ENCODE measurements around the gene FBF1.
"Not testable (repeated sequence)": the region's sequence is repeated elsewhere in the genome, so short reads cannot be mapped to it uniquely, and the experiment has no call there.

FBF1 gene

DNA sequence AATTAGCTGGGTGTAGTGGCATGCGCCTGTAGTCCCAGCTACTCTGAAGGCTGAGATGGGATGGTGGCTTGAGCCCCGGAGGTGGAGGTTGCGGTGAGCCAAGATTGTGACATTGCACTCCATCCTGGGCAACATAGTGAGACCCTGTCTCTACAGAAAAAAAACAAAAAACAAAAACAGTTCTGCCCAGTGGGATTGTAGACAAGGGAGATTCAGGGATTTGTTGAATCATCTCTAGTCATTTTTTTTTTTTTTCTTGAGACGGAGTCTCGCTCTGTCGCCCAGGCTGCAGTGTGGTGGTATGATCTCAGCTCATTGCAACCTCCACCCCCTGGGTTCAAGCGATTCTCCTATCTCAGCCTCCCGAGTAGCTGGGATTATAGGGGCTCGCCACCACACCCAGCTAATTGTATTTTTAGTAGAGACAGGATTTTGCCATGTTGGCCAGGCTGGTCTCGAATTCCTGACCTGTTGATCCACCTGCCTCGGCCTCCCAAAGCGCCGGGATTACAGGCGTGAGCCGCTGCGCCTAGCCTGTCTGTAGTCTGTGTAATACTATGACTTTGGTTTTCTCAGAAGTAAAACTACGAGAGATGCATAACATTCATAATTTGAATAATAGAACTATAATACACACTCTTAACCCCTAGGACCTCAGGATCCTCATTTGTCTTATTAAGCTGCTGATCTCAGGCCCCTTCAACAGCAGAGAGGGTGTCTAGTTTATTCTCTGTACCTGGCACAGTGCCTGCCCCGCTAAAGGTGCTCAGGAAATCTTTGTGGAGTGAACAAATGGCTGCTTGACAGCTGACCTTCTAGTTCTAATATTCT is 39.6 kb upstream of the FBF1 start:
- H3K4me3 ChIP-seq (ENCODE audit: low read depth, low read length), result peak overlapping the region; percentile 90

DNA sequence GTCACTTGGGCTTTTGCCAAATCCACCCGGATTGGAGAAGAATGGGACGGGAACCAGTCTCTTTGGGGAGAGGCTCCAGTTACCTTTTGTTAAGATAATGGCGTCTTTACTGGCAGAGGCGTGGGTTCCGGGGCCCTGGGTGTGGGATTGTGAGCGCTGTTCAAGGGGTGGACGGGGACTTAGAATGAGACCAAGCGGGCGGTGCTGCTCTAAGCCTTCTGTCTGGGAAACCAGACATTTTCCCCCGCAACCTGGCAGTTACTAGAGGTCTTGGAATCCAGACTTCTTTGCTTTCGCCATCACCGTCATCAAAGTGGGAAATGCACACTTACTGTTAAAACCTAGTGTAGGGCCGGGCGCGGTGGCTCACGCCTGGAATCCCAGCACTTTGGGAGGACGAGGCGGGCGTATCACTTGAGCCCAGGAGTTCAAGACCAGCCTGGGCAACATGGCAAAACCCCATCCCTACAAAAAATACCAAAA is 38.9 kb upstream of the FBF1 start:
- H3K4me3 ChIP-seq (ENCODE audit: low read depth, low read length), result peak overlapping the region; percentile 90
- TF ChIP-seq, protein P1, sequence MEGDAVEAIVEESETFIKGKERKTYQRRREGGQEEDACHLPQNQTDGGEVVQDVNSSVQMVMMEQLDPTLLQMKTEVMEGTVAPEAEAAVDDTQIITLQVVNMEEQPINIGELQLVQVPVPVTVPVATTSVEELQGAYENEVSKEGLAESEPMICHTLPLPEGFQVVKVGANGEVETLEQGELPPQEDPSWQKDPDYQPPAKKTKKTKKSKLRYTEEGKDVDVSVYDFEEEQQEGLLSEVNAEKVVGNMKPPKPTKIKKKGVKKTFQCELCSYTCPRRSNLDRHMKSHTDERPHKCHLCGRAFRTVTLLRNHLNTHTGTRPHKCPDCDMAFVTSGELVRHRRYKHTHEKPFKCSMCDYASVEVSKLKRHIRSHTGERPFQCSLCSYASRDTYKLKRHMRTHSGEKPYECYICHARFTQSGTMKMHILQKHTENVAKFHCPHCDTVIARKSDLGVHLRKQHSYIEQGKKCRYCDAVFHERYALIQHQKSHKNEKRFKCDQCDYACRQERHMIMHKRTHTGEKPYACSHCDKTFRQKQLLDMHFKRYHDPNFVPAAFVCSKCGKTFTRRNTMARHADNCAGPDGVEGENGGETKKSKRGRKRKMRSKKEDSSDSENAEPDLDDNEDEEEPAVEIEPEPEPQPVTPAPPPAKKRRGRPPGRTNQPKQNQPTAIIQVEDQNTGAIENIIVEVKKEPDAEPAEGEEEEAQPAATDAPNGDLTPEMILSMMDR (IDR thresholded peaks at IDR 0.05; ENCODE audit: low read depth, low read length), result no peak

More for the DNA sequence above, 39.6 kb upstream of the FBF1 start:
- TF ChIP-seq, protein P1 (IDR thresholded peaks at IDR 0.05; ENCODE audit: low read depth, low read length), result no peak

DNA sequence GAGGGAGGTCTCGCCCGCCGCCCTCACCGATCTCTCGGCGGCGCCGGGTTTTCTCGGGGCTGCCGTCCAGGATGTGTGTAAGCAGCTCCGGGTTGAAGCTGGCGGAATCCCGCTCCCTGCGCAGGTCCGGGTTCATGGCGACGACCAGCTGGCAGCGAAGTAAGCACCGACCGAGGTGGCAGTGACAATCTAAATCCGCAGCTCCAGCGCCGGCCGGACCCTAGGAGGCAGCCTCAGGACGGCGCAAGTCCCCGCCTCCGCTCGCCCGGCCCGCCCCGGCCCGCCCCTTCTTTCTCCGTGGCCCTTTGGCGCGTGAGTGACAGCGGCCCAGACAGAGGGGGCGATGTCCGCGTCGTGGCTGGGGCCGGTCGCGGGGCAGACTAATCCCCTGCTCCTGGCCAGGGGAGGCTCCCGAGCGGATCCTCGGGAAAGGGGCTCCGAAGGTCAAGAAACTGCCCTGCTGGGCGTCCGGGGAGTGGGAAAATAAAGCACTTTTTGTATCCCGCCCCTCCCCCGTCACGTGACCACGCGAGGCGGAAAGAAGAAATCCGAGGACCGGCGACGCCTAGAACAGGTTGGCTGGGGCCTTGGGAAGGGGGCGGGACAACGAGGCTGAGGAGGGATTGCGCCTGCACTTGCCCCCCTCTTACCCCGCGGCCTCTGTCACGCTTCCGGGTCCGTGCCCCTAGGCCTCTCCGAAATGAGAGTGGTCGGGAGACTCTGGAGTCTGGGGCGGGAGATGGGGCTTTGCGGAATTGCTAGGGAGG is 38.3 kb upstream of the FBF1 start, which contains the start of the genes ACOX1 and TEN1:
Gene ACOX1, minus strand, starts transcription at position 229 of the 767 bp plus-strand sequence. Its CDS starts 93 bp downstream, at position 136.
Gene TEN1, plus strand, starts transcription at position 303 of the 767 bp plus-strand sequence. CDS start 6,953 bp downstream, outside the sequence.
- TF ChIP-seq, protein P1 (IDR thresholded peaks at IDR 0.05; ENCODE audit: low read depth, low read length), result no peak
- H3K4me3 ChIP-seq (ENCODE audit: low read depth, low read length), result peak within 1 kb of the TSS; percentile 90

DNA sequence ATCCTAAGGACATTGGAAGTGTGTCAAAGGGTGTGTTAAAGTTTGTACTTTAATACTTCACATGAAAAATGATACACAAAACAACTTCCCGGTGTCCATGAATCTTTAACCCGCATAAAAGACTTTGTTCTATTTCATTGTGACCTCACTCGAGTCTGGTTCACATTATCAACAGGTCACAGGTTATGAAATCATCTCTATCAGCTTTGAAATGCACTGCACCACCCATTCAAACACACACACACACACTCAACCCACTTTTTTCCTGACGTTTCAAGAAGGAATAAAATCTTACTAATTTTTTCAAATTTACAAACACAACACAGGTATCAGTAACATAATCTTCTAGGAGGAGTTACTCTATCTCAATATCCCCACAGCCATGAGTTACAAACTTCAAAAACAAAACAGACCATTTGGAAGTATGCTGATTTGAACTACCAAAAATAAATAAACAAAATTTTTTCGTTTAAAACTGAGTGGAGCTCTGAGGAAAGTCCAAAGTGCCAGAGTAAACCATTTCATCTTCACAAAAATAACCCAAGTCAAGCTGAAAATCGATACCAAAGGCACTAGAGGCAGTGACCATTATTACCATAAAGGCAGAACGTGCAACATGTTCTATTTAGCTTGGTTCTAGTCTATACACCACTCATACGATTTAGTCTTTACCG is 35.5 kb upstream of the FBF1 start:
- TF ChIP-seq, protein P1 (IDR thresholded peaks at IDR 0.05; ENCODE audit: low read depth, low read length), result no peak
- H3K4me3 ChIP-seq (ENCODE audit: low read depth, low read length), result no peak overlapping the region

DNA sequence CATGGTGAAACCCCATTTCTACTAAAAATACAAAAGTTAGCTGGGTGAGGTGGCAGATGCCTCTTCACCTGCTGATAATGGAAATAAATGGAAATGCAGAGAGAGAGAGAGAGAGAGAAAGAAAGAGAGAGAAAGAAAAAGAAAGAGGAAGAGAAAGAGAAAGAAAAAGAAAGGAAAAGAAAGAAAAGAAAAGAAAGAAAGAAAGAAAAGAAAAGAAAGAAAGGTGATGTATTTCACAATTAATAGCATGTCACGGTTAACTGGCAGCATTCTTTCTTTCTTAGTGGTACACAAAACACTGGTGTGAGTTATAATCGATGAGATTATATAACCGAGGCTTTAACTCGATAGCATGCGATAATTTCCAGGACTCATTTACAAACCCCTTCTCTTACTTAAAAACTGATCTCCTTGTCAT is 34.9 kb upstream of the FBF1 start:
- TF ChIP-seq, protein P1 (IDR thresholded peaks at IDR 0.05; ENCODE audit: low read depth, low read length), result no peak
- H3K4me3 ChIP-seq (ENCODE audit: low read depth, low read length), result no peak overlapping the region

DNA sequence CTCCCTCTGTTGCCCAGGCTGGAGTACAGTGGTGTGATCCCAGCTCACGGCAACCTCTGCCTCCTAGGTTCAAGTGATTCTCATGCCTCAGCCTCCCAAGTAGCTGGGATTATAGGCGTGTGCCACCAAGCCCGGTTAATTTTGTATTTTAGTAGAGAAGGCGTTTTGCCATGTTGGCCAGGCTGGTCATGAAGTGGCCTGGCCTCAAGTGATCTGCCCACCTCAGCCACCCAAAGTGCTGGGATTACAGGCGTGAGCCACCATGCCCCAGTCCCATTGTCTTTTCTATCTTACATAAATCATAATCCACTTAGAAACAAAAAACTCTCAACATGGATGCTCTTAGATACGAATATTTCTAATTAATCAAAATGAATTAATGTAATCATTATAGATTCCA is 34.3 kb upstream of the FBF1 start:
- H3K4me3 ChIP-seq (ENCODE audit: low read depth, low read length), result not testable (repeated sequence)

DNA sequence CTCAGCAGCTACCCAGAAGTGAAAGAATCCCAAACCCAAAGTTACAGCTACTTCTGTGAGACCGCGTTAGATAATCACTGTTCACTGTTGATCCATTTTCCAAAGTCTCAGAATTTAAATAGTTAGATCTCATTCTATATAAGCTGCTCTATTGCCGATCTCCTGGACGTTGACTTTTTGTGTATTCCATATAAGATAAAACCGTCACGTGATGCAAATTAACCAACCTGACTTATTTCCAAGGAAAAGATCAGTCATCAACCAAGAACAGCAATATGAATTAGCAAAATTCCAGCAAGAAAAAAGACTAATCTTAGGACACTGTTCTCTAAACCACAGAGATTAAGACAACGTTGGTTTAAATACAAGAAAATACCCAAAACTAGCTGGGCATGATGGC is 29.8 kb upstream of the FBF1 start:
- no peak overlapping the region for H3K4me3 ChIP-seq (ENCODE audit: low read depth, low read length)
- TF ChIP-seq, protein P1 (IDR thresholded peaks at IDR 0.05; ENCODE audit: low read depth, low read length), result no peak

Measured in WI38 (cell line).